ENCODE data around the gene FBXO41. TPM values are rescaled to one million over a fixed set of nuclear protein-coding genes. Genes with fewer than 3 reads are reported as not detected.

The FBXO41 gene, protein sequence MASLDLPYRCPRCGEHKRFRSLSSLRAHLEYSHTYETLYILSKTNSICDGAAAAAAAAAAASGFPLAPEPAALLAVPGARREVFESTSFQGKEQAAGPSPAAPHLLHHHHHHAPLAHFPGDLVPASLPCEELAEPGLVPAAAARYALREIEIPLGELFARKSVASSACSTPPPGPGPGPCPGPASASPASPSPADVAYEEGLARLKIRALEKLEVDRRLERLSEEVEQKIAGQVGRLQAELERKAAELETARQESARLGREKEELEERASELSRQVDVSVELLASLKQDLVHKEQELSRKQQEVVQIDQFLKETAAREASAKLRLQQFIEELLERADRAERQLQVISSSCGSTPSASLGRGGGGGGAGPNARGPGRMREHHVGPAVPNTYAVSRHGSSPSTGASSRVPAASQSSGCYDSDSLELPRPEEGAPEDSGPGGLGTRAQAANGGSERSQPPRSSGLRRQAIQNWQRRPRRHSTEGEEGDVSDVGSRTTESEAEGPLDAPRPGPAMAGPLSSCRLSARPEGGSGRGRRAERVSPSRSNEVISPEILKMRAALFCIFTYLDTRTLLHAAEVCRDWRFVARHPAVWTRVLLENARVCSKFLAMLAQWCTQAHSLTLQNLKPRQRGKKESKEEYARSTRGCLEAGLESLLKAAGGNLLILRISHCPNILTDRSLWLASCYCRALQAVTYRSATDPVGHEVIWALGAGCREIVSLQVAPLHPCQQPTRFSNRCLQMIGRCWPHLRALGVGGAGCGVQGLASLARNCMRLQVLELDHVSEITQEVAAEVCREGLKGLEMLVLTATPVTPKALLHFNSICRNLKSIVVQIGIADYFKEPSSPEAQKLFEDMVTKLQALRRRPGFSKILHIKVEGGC
- total RNA-seq = 1.7 and 2.4 TPM in 2 replicates

GRCh38 chr2:73284296-73285158 lies at the start of gene FBXO41:
Gene FBXO41 (minus strand): TSS chr2:73284478. CDS start chr2:73269630, 14,848 bp downstream.

DNA sequence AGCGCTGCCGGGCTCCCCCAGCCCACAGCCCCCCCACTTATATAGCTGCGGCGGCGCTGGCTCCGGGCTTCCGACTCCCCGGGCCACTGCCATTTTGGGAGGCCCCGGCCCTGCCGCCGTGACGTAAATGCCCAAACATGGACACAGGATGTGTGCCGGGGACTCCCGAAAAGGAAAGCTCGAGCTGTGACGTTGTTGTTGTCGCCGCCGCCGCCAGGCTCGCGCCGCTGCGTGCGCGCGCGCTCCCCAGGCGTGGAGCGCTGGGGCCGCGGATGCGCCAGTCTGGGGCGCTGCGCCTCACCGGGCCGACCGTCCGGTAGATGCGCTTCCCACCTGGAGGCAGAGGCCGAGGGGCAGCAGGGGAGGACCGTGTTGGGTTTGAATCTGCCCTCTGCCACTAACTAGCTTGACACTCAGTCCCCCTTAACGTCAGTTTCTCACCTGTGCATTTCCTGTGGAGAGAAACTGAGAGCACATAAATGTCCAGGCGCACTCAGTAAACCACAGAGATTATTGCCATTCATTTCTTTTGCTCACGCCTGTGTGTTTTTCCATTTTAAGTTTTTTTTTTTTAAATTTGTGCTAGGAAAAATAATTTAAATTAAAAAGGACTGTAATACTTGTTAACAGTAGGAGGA lies 9.4 kb upstream of the FBXO41 start, which contains the start of gene EGR4:
TSS of gene EGR4 (minus strand) at position 15 of the 638 bp plus-strand sequence. CDS start 231 bp downstream, outside the sequence.

GRCh38 chr2:73233932-73234832 lies 50.1 kb downstream of the FBXO41 start, which contains the start of gene CCT7:
Gene CCT7 (plus strand): TSS chr2:73234308. CDS start chr2:73234379, 71 bp downstream.

GRCh38 chr2:73233154-73233931 lies 50.9 kb downstream of the FBXO41 start, which contains the start of gene PRADC1:
Gene PRADC1 (minus strand): TSS chr2:73233239. CDS start chr2:73233160, 79 bp downstream.

GRCh38 chr2:73214120-73215035 lies 69.9 kb downstream of the FBXO41 start, which contains the start of gene SMYD5:
Gene SMYD5 (plus strand): TSS chr2:73214245. CDS start chr2:73214267, 22 bp downstream.

Other genes starting within 250 kb of the FBXO41 start
- gene SFXN5, start 212.8 kb downstream of the FBXO41 start, total RNA-seq = 10.3 and 15.6 TPM in 2 replicates
- 32.6 and 36.6 TPM in 2 replicates for gene RAB11FIP5, start 171.5 kb downstream of the FBXO41 start, total RNA-seq
- gene NOTO, start 81.9 kb downstream of the FBXO41 start, total RNA-seq = not detected in 2 replicates
- gene SMYD5, start 70.2 kb downstream of the FBXO41 start, total RNA-seq = 13.5 and 17.2 TPM in 2 replicates
- gene PRADC1, start 51.2 kb downstream of the FBXO41 start, total RNA-seq = 23.9 and 28.3 TPM in 2 replicates
- 202 and 219 TPM in 2 replicates for gene CCT7, start 50.2 kb downstream of the FBXO41 start, total RNA-seq
- gene EGR4, start 9.1 kb upstream of the FBXO41 start, total RNA-seq = not detected in 2 replicates
- 8.0 and 10.2 TPM in 2 replicates for gene ALMS1, start 101.4 kb upstream of the FBXO41 start, total RNA-seq

Measured in cardiac ventricle fibroblast (primary cell).